ENCODE results near the gene PCDHA10. TPM values are rescaled to one million over a fixed set of nuclear protein-coding genes. Genes with fewer than 3 reads are reported as not detected.
"Not testable (repeated sequence)": the region's sequence is repeated elsewhere in the genome, so short reads cannot be mapped to it uniquely, and the experiment has no call there.

Gene PCDHA10
- total RNA-seq, 2 donors from 2014 or later, result not detected

- no peak within 1 kb of the TSS for H3K27ac Mint-ChIP-seq
- H3K36me3 Mint-ChIP-seq (ENCODE audit: low read depth), result no peaks in the 10 kb centered on the region
- H3K9me3 Mint-ChIP-seq, result peaks cover 8% of the 10 kb centered on the region
- H3K4me3 Mint-ChIP-seq, result no peak within 1 kb of the TSS
- H3K4me1 Mint-ChIP-seq, result no peaks in the 10 kb centered on the region
- peaks cover 18% of the 10 kb centered on the region for H3K27me3 Mint-ChIP-seq
- ATAC-seq (replicated peaks), result no peak
Observed at GRCh38 chr5:140868721-140869554, 13.2 kb downstream of the PCDHA10 start, which contains the start of gene PCDHA11. TSS of gene PCDHA11 (plus strand) at chr5:140868957. CDS start at chr5:140869104, 147 bp downstream.

- ATAC-seq (replicated peaks), result no peak
- Mint-ChIP-seq H3K4me1 (no peaks in the 10 kb centered on the region), H3K9me3 (peaks cover 8% of the 10 kb centered on the region), H3K36me3 (ENCODE audit: low read depth) (no peaks in the 10 kb centered on the region), H3K4me3 (no peak overlapping the region), H3K27ac (no peak overlapping the region), H3K27me3 (peaks cover 22% of the 10 kb centered on the region)
Observed at GRCh38 chr5:140869555-140869886, 13.8 kb downstream of the PCDHA10 start.

GRCh38 chr5:140870221-140871201, 14.8 kb downstream of the PCDHA10 start:
- Mint-ChIP-seq H3K27me3 (peaks cover 24% of the 10 kb centered on the region), H3K27ac (no peak overlapping the region), H3K4me3 (no peak overlapping the region), H3K4me1 (no peaks in the 10 kb centered on the region), H3K36me3 (ENCODE audit: low read depth) (no peaks in the 10 kb centered on the region), H3K9me3 (peaks cover 8% of the 10 kb centered on the region)
- no peak for ATAC-seq (replicated peaks)

- peaks cover 31% of the 10 kb centered on the region for H3K27me3 Mint-ChIP-seq
- H3K36me3 Mint-ChIP-seq (ENCODE audit: low read depth), result no peaks in the 10 kb centered on the region
- H3K4me3 Mint-ChIP-seq, result no peak within 1 kb of the TSS
- no peak for ATAC-seq (replicated peaks)
- no peak within 1 kb of the TSS for H3K27ac Mint-ChIP-seq
- no peaks in the 10 kb centered on the region for H3K4me1 Mint-ChIP-seq
- H3K9me3 Mint-ChIP-seq, result peaks cover 9% of the 10 kb centered on the region
Observed at GRCh38 chr5:140875085-140876065, 19.7 kb downstream of the PCDHA10 start, which contains the start of gene PCDHA12. TSS of gene PCDHA12 (plus strand) at chr5:140875308. CDS start at chr5:140875473, 165 bp downstream.

GRCh38 chr5:140876541-140877261, 21.0 kb downstream of the PCDHA10 start:
- not testable (repeated sequence) for H3K36me3 Mint-ChIP-seq (ENCODE audit: low read depth); H3K27ac Mint-ChIP-seq; H3K4me3 Mint-ChIP-seq; ATAC-seq (replicated peaks); H3K4me1 Mint-ChIP-seq
- peaks cover 14% of the 10 kb centered on the region for H3K9me3 Mint-ChIP-seq
- peaks cover 41% of the 10 kb centered on the region for H3K27me3 Mint-ChIP-seq

GRCh38 chr5:140877262-140877581, 21.5 kb downstream of the PCDHA10 start:
- no peaks in the 10 kb centered on the region for H3K4me1 Mint-ChIP-seq
- no peak for ATAC-seq (replicated peaks)
- no peak overlapping the region for H3K27ac Mint-ChIP-seq
- peaks cover 43% of the 10 kb centered on the region for H3K27me3 Mint-ChIP-seq
- no peaks in the 10 kb centered on the region for H3K36me3 Mint-ChIP-seq (ENCODE audit: low read depth)
- H3K4me3 Mint-ChIP-seq, result no peak overlapping the region
- H3K9me3 Mint-ChIP-seq, result peaks cover 14% of the 10 kb centered on the region

GRCh38 chr5:140881889-140882590, 26.3 kb downstream of the PCDHA10 start, which contains the start of gene PCDHA13:
TSS of gene PCDHA13 (plus strand) at chr5:140882124. CDS start at chr5:140882269, 145 bp downstream.
- ATAC-seq (replicated peaks), result no peak
- peaks cover 24% of the 10 kb centered on the region for H3K27me3 Mint-ChIP-seq
- H3K4me3 Mint-ChIP-seq, result no peak within 1 kb of the TSS
- peaks cover 16% of the 10 kb centered on the region for H3K9me3 Mint-ChIP-seq
- no peak within 1 kb of the TSS for H3K27ac Mint-ChIP-seq
- H3K4me1 Mint-ChIP-seq, result no peaks in the 10 kb centered on the region
- no peaks in the 10 kb centered on the region for H3K36me3 Mint-ChIP-seq (ENCODE audit: low read depth)

GRCh38 chr5:140882591-140882899, 26.8 kb downstream of the PCDHA10 start:
- Mint-ChIP-seq H3K4me3 (no peak overlapping the region), H3K9me3 (peaks cover 16% of the 10 kb centered on the region), H3K27ac (no peak overlapping the region), H3K36me3 (ENCODE audit: low read depth) (no peaks in the 10 kb centered on the region), H3K4me1 (no peaks in the 10 kb centered on the region), H3K27me3 (peaks cover 26% of the 10 kb centered on the region)
- ATAC-seq (replicated peaks), result no peak

GRCh38 chr5:140883373-140883772, 27.7 kb downstream of the PCDHA10 start:
- no peaks in the 10 kb centered on the region for H3K4me1 Mint-ChIP-seq
- no peaks in the 10 kb centered on the region for H3K36me3 Mint-ChIP-seq (ENCODE audit: low read depth)
- peaks cover 27% of the 10 kb centered on the region for H3K27me3 Mint-ChIP-seq
- peaks cover 16% of the 10 kb centered on the region for H3K9me3 Mint-ChIP-seq
- no peak overlapping the region for H3K27ac Mint-ChIP-seq
- no peak for ATAC-seq (replicated peaks)
- H3K4me3 Mint-ChIP-seq, result no peak overlapping the region

- Mint-ChIP-seq H3K4me1 (no peaks in the 10 kb centered on the region), H3K4me3 (no peak overlapping the region), H3K27ac (no peak overlapping the region), H3K9me3 (peaks cover 11% of the 10 kb centered on the region), H3K27me3 (peaks cover 22% of the 10 kb centered on the region), H3K36me3 (ENCODE audit: low read depth) (no peaks in the 10 kb centered on the region)
- ATAC-seq (replicated peaks), result no peak
Observed at GRCh38 chr5:140883927-140884697, 28.4 kb downstream of the PCDHA10 start.

GRCh38 chr5:140916325-140916724, 60.6 kb downstream of the PCDHA10 start:
- peaks cover 4% of the 10 kb centered on the region for H3K9me3 Mint-ChIP-seq
- H3K27ac Mint-ChIP-seq, result no peak overlapping the region
- H3K27me3 Mint-ChIP-seq, result peaks cover 3% of the 10 kb centered on the region
- no peak for ATAC-seq (replicated peaks)
- H3K36me3 Mint-ChIP-seq (ENCODE audit: low read depth), result no peaks in the 10 kb centered on the region
- H3K4me1 Mint-ChIP-seq, result no peaks in the 10 kb centered on the region
- H3K4me3 Mint-ChIP-seq, result no peak overlapping the region

All from activated T-helper 17 cell treated with anti-CD3 and anti-CD28 coated beads, Interleukin-2, amount 50 U/mL, for 72 hours (primary cell).